ENCODE data around the gene PI4KB. TPM values are rescaled to one million over a fixed set of nuclear protein-coding genes. Genes with fewer than 3 reads are reported as not detected.

The PI4KB gene
- total RNA-seq, 1 experiment from 2014 or later, result 52.2 TPM

GRCh38 chr1:151311589-151312331, 15.5 kb downstream of the PI4KB start:
- peak; percentile 100 for DNase-seq (ENCODE audit: low read depth)

DNA sequence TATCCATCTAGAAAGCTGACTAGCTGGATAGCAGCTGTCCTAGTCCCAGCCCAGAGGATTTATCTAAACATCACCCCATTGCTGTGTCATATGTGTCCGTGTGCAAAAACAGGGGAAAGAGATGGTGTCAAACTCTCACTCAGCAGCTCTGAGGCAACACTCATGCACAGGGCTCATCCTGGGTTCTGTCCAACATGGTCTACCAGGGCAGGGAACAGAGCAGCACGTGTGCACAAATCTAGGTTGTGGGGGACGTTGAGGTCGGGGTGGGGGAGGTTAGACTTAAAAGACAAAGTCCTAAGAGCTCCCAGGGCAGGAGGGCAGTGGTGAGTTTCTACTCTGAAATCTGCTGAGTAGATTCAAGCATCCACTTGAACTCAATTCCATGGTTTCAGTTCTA, 16.2 kb downstream of the PI4KB start:
- DNase-seq (ENCODE audit: low read depth), result no peak

DNA sequence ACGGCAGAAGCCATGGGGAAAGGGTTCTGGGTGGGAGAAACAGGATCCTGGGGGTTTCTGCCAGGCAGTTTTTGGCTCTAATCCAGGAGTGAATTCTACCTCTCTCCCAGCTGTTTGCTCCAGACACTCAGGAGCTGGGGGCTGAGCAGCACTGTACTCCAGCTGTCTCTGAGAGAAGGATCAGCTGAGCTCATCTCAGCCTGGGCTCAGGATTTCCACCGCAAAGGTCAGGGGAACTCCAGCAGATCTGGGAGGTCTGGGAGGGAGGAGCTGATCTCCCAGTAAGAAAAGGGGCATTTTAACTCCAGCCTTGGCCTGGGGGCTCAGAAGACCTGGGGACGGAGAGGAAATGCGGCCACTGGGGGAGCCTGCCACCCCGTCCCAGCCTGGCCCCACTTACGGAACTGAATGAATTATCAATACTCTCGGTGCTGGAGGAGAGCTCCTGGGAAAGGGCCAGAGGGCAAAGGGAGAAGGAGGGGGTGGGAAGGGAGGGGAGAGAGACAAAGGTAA, 17.3 kb downstream of the PI4KB start:
- DNase-seq (ENCODE audit: low read depth), result no peak

DNA sequence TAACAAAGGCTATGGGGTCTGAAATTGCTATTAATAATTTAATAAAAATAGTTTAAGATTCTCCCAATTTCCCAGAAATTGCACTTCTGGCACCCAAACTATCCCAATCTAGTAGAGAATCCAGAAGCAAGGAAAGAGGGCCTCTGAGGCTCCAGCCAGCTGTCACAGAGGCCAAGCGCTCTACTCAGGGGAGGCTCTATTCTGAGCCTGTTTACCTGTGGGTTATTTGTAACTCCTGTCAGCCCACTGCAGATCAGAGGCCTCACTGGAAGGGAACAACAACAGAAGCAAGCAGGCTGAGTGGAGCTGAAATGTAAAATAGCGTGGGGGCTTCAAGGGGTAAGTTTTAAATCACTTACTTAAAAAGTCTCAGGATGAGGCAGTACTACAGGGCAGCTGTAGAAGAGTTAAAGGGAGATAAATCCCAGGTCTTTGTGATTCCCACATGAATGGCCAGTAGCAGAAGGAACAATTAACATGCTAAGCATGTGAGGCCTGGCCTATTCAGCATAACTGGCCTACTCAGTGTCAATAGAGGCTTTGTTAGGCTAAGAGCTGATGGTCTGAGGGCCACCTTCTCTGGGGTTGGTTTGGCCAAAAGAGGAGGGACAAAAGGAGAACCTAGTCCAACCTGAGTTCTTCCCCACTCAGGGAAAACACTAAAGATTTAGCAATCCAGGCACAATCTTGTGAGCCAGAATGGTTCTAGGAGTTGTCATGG, 32.3 kb downstream of the PI4KB start:
- DNase-seq (ENCODE audit: low read depth), result no peak

- DNase-seq (ENCODE audit: low read depth), result no peak
Observed at GRCh38 chr1:151293093-151293492, 34.1 kb downstream of the PI4KB start.

DNA sequence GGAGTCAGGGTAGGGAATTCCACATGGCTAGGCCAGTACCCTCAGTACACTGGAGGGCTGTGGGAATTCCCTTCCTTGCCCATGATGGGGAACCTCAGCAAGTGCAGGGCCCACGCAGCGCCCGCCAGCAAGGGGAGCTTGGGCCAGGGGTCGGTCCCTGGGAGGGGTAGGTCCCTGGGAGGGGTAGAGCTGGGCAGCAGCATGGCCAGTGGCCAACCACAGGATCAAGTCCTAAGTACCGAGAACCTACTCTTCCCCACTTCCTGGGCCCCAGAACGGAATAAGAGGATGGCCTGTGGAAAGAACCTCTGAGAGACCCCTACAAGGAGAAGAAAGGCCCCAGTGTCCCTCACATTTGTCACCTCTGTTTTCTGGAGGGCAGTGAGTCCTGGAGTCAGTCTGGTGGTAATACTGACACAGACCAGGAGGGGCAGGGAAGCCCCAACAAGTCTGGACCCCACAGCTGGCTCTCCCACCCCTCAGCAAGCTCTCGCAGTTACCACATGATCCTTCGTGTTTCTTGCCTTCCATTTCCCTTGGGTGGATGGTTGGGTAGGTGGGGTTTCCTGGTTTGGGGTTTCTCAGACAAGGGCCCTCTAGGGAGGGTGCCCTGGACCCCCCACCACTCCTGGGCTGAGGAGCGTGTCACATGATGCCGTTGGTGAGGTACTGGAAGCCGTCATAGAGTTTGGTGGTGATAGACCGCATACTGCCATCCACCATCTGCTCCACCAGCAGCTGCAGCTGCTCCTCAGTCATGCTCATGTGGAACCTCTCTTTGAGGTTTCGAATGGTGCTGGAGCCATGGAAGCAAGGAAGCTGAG, 34.8 kb downstream of the PI4KB start:
- no peak for DNase-seq (ENCODE audit: low read depth)

DNA sequence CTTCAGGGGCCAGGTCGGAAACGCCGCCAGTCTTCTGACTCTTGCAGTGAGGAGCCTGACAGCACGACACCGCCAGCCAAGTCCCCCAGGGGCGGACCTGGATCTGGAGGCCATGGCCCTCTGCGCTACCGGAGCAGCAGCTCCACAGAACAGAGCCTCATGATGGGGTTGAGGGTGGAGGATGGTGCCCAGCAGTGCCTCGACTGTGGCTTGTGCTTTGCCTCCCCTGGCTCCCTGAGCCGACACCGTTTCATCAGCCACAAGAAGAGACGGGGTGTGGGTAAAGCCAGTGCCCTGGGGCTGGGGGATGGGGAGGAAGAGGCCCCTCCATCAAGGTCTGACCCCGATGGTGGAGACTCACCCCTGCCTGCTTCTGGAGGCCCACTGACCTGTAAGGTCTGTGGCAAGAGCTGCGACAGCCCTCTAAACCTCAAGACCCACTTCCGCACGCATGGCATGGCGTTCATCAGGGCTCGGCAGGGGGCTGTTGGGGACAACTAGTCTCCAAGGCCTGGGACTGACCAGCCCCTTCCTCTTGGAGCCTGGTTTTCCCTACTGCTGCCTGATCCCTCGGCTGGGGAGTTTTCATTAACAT, 36.4 kb downstream of the PI4KB start:
- no peak for DNase-seq (ENCODE audit: low read depth)

DNA sequence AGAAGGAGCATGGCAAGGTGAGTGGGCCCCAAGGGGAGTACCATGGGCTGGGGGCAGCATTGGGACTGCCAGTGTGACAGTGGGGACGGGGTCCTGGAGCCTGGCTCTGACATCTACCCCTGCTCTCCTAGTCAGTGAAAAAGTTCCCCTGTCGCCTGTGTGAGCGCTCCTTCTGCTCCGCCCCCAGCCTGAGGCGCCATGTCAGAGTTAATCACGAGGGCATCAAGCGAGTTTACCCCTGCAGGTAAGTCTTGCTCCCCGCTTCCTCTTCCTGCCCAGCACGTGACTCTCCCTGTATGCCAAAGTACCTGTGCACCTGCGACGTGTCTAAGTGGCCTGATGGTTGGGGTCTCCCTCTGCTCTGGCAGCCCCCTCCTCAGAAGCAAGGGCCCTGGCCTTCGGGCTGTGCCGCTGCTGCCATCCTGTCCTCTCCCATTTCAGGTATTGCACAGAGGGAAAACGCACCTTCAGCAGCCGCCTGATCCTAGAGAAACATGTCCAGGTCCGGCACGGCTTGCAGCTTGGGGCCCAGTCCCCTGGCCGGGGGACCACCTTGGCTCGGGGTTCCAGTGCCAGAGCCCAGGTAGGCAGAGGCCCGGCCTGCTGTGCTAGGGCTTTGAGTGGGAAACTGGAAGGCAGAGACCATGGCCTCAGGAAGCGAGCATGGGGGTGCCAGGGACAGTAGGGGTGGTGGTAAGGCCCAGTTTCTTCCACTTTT, 37.1 kb downstream of the PI4KB start:
- DNase-seq (ENCODE audit: low read depth), result no peak

- no peak for DNase-seq (ENCODE audit: low read depth)
Observed at GRCh38 chr1:151289080-151289935, 37.9 kb downstream of the PI4KB start.

DNA sequence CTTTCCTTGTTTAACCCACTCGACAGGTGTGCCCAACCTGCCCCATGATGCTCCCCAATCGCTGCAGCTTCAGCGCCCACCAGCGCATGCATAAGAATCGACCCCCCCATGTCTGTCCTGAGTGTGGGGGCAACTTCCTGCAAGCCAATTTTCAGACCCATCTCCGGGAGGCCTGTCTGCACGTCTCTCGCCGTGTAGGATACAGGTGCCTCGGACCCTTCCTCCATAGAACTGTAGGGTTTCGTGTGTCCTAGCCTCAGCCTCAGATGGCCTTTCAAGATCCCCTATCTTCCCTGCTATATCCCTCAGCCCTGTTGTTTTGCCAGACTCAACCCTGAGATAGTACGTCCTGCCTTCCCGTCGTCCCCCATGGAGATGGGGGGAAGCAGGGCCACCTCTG, 38.7 kb downstream of the PI4KB start:
- no peak for DNase-seq (ENCODE audit: low read depth)

GRCh38 chr1:151287767-151288500, 39.3 kb downstream of the PI4KB start:
- no peak for DNase-seq (ENCODE audit: low read depth)

- DNase-seq (ENCODE audit: low read depth), result no peak
Observed at GRCh38 chr1:151287341-151287699, 39.9 kb downstream of the PI4KB start.

DNA sequence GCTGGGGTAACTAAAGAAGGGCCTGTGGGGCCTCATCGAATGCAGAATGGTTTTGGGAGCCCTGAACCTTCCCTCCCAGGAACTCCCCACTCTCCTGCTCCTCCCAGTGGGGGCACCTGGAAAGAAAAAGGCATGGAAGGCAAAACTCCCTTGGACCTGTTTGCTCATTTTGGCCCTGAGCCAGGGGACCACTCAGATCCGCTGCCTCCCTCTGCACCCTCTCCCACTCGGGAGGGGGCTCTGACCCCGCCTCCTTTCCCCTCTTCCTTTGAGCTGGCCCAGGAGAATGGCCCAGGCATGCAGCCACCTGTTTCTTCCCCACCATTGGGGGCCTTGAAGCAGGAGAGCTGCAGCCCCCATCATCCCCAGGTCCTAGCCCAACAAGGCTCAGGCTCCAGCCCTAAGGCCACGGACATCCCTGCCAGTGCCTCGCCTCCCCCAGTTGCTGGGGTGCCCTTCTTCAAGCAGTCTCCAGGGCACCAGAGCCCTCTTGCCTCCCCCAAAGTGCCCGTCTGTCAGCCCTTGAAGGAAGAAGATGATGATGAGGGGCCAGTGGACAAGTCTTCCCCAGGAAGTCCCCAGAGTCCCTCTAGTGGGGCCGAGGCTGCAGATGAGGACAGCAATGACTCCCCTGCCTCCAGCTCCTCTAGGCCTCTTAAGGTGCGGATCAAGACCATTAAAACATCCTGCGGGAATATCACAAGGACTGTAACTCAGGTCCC, 40.4 kb downstream of the PI4KB start:
- DNase-seq (ENCODE audit: low read depth), result no peak

DNA sequence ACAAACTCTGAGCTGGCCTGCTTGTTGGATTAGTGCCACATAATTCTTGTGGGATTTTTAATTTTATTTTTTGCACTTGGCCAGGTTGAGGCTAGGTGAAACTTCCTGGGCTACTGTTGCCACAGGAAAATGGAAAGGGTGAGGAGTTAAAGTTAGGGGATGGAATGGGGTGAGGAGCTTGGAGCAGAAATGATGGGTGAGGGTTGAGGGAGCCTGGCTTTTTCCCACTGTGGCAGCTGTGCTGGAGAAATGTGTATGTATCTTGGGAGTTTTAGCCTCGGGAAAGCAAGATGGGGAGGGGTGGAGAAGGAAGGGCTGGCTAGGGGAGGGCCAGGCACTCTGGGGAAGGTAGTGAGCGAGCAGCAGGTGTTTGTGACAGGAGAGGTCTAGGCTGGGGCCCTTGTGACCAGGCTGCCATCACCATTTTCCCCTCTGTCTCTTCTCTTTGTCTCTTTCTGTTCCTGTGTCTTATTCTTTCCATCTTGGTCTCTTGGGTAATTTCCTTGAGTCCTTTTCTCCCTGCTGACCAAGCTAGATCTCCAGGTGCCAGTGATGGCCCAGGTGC, 43.1 kb downstream of the PI4KB start:
- no peak for DNase-seq (ENCODE audit: low read depth)

DNA sequence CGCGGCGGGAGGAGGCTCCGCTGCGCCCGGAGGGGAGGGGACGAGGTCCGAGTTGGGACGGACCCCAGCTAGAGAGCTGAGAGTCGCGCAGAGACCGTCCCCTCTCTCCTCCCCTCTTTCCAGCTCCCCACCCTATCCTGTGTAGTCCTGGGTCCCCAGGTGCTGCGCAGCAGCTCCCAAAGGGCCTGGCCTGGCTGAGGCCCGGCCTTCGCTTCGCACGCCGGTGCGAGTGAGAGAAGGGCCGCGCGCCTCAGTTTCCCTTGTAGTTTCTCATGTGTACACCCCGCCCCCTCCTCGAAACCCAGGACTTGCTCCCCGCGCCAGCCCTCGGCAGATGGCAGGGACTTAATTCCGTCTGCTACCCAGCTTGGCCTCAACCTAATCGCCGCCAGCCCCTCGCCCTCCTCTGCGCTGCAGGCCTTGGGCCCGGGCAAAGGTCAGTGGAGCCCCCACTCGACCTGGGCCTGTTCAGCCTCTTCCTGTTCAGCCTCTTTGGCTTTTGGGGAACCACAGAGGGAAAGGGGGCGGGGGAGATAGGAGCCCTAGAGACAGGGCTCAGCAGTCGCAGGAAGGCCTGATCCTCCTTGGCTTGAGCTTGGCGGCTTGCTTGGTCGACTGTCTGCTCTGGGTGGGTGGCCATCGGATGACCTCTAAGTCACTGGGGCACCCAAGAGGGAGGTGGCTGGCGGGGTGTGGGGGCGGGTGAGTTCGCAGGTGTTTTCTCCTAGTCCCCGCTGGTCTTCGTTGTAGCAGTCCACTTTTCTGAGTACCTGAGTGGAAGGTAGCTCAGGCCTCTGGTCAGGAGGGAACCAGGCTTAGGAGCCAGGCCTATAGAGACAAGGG, 44.1 kb downstream of the PI4KB start:
- peak; percentile 27 for DNase-seq (ENCODE audit: low read depth)

DNA sequence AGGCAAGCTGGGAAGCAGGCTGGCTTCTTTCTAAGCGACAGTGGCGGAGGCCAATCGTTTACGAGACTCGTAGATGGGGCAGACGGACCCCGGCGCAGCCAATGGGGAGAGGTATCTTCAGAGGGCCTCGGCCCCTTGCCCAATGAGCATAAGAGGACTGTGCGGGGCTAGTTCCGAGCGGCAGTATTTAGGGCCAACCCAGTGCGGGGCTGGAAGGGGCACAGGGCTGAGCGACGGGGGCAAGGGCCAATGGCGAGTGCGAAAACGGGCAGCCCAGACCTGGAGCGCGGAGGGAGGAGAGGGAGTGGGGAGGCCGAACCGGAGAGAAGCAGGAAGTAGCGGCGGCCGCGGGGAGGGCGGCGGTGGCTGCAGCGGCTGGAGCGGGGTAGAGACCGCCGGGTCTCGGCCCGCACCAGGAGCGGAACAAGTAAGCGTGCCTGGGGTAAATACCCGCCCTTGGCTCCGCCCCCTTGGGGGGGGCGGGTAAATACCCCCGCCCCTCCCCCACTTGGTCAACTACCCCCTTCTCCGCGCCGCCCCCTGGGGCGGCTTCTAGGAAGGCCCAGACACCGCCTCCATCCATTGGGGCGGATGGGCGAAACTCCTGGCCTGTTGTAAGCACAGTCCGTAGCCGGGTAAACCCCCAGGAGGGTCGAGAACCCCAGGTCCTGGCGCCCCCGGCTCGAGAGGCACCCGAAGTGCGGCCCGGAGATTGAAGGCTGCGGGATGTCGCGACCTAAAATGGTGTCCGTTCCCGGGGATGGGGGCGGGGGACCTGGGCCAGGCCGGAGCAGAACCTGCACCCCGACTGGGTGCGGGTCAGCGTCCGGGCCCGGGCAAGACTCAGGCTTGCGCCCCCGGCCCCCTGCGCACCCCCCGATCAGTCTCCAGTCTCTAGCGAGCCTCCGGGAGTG, 45.0 kb downstream of the PI4KB start, which contains the start of gene ZNF687:
Gene ZNF687 (plus strand): TSS at position 331 of the 914 bp plus-strand sequence. CDS start 3,993 bp downstream, outside the sequence.
- DNase-seq (ENCODE audit: low read depth), result peak; percentile 100
